Cardiac muscle cell (in vitro differentiated cells and primary cell): ENCODE results near the gene TXNDC12. TPM values are rescaled to one million over a fixed set of nuclear protein-coding genes. Genes with fewer than 3 reads are reported as not detected.
A peak's percentile ranks its signal among the peaks of the same experiment; 100 is the strongest.

Experiments
- DNase-seq, 2 donors: peaks; one replicate each; pipeline versions ENCODE4 v3.0.0 to v3.0.0-alpha.2; 2010 to 2017; ENCODE audit warnings: low read depth in 1 of 2, low spot score in 1 of 2
- H3K27ac ChIP-seq: fragments of 200-600 bp; sonication (generic); 2 replicates; pipeline ENCODE4 v1.5.1; 2016
- H3K27me3 ChIP-seq: fragments of 200-600 bp; sonication (generic); 2 replicates; pipeline ENCODE4 v1.6.0; 2016; ENCODE audit warnings: control low read depth
- H3K36me3 ChIP-seq: fragments of 200-600 bp; sonication (generic); 2 replicates; pipeline ENCODE4 v1.5.1; 2016; ENCODE audit warnings: control low read depth
- H3K4me1 ChIP-seq: fragments of 200-600 bp; sonication (generic); 2 replicates; pipeline ENCODE4 v1.8.1; 2017; ENCODE audit warnings: low read depth, mild to moderate bottlenecking, mixed run types
- H3K4me3 ChIP-seq: fragments of 200-600 bp; sonication (generic); 2 replicates; pipeline ENCODE4 v1.5.1; 2016; ENCODE audit warnings: mild to moderate bottlenecking
- H3K9me3 ChIP-seq: fragments of 200-600 bp; sonication (generic); 2 replicates; pipeline ENCODE4 v1.5.1; 2017; ENCODE audit warnings: low read depth, mild to moderate bottlenecking, control low read depth
- CTCF ChIP-seq: IDR thresholded peaks from 2 replicates; pipeline ENCODE4 v1.5.1; 2012; ENCODE audit warnings: low read depth, mild to moderate bottlenecking, low read length
- polyA plus RNA-seq: library from polyadenylated mRNA; unstranded; fragments of >200 nt; fragmentation: Nextera tagmentation; extraction: Ambion mirVana; gene quantifications from 2 replicates; pipeline ENCODE4 v1.2.1, GENCODE V29; 2016
- total RNA-seq: library from RNA; depleted of rRNA; stranded (reverse); fragments of >200 nt; gene quantifications from 2 replicates; pipeline ENCODE4 v1.2.3, GENCODE V29; 2016

The TXNDC12 gene
- total and polyA plus RNA-seq, 2 experiments from 2014 or later, result 51.9 to 58.0 TPM

GRCh38 chr1:52045236-52045635 lies 9.8 kb downstream of the TXNDC12 start:
- TF ChIP-seq CTCF, result no peak
- H3K36me3 ChIP-seq, result peaks cover 5% of the 10 kb centered on the region
- H3K4me1 ChIP-seq, result no peaks in the 10 kb centered on the region
- no peaks in the 10 kb centered on the region for H3K9me3 ChIP-seq
- H3K27ac ChIP-seq, result no peak overlapping the region
- H3K27me3 ChIP-seq, result no peaks in the 10 kb centered on the region
- no peak for DNase-seq
- no peak overlapping the region for H3K4me3 ChIP-seq

- H3K4me1 ChIP-seq, result no peaks in the 10 kb centered on the region
- H3K36me3 ChIP-seq, result peaks cover 7% of the 10 kb centered on the region
- no peak overlapping the region for H3K27ac ChIP-seq
- no peak for TF ChIP-seq CTCF
- H3K27me3 ChIP-seq, result no peaks in the 10 kb centered on the region
- no peak for DNase-seq
- no peak overlapping the region for H3K4me3 ChIP-seq
- no peaks in the 10 kb centered on the region for H3K9me3 ChIP-seq
These were observed 13.3 kb downstream of the TXNDC12 start for GRCh38 chr1:52041551-52042185.

GRCh38 chr1:52037909-52038308 lies 17.1 kb downstream of the TXNDC12 start:
- no peaks in the 10 kb centered on the region for H3K4me1 ChIP-seq
- H3K27ac ChIP-seq, result no peak overlapping the region
- no peak for TF ChIP-seq CTCF
- no peaks in the 10 kb centered on the region for H3K27me3 ChIP-seq
- no peak for DNase-seq
- no peak overlapping the region for H3K4me3 ChIP-seq
- peaks cover 7% of the 10 kb centered on the region for H3K36me3 ChIP-seq
- H3K9me3 ChIP-seq, result no peaks in the 10 kb centered on the region

- Histone ChIP-seq H3K27ac (no peak overlapping the region), H3K4me1 (peaks cover 4% of the 10 kb centered on the region), H3K4me3 (no peak overlapping the region), H3K9me3 (no peaks in the 10 kb centered on the region), H3K36me3 (peaks cover 7% of the 10 kb centered on the region), H3K27me3 (no peaks in the 10 kb centered on the region)
- DNase-seq, result peak in 1 of 2 donors; percentile 58
- TF ChIP-seq CTCF, result no peak
These were observed 17.6 kb downstream of the TXNDC12 start for GRCh38 chr1:52037402-52037814.

GRCh38 chr1:52034050-52034384 lies 21.0 kb downstream of the TXNDC12 start:
- no peak for DNase-seq
- no peaks in the 10 kb centered on the region for H3K9me3 ChIP-seq
- H3K4me3 ChIP-seq, result peak overlapping the region; percentile 81
- H3K4me1 ChIP-seq, result peaks cover 13% of the 10 kb centered on the region
- peak overlapping the region; percentile 79 for H3K27ac ChIP-seq
- no peak for TF ChIP-seq CTCF
- H3K27me3 ChIP-seq, result no peaks in the 10 kb centered on the region
- H3K36me3 ChIP-seq, result no peaks in the 10 kb centered on the region
